Ascending aorta (tissue), 2 donors: ENCODE results near the gene PLK5. TPM values are rescaled to one million over a fixed set of nuclear protein-coding genes. Genes with fewer than 3 reads are reported as not detected.

Experiments used
- DNase-seq, 2 donors: peaks; one replicate each; pipeline ENCODE4 v3.0.0-alpha.2; 2019; ENCODE audit warnings: low spot score in 2 of 2
- H3K27ac ChIP-seq, 2 donors: fragments of 200-600 bp; sonication (generic); one replicate each; pipeline ENCODE4 v1.5.1; 2016 to 2017; ENCODE audit warnings: mild to moderate bottlenecking in 1 of 2
- H3K27me3 ChIP-seq: fragments of 200-600 bp; sonication (generic); one replicate; pipeline ENCODE4 v1.5.1; 2017
- H3K36me3 ChIP-seq, 2 donors: fragments of 200-600 bp; sonication (generic); one replicate each; pipeline ENCODE4 v1.5.1; 2016
- H3K4me1 ChIP-seq, 2 donors: fragments of 200-600 bp; sonication (generic); one replicate each; pipeline ENCODE4 v1.5.1; 2016 to 2017; ENCODE audit warnings: mild to moderate bottlenecking in 1 of 2
- H3K4me3 ChIP-seq, 2 donors: fragments of 200-600 bp; sonication (generic); one replicate each; pipeline ENCODE4 v1.5.1; 2016 to 2017; ENCODE audit warnings: mild to moderate bottlenecking in 1 of 2
- H3K9me3 ChIP-seq, 2 donors: fragments of 200-600 bp; sonication (generic); one replicate each; pipeline ENCODE4 v1.5.1; 2016
- CTCF ChIP-seq, 3 experiments: fragments of 200-600 bp in 2 of 3; fragments of 450-650 bp in 1 of 3; sonication (generic) in 2 of 3; IDR thresholded peaks; one replicate each; pipeline ENCODE4 v1.5.1; 2016 to 2019; ENCODE audit warnings: antibody characterized with exemption in 3 of 3, mild to moderate bottlenecking in 1 of 3, moderate library complexity in 1 of 3
- intact Hi-C: fragments of 100-400 bp; cut with DNase I; formaldehyde crosslinking; loops from one replicate; pipeline ENCODE4 v1.15.1; 2023
- total RNA-seq: library from RNA; depleted of rRNA; stranded (reverse); fragments of >200 nt; gene quantifications from one replicate; pipeline ENCODE4 v1.1.0, GENCODE V29; 2016

The PLK5 gene
- total RNA-seq, 1 donor from 2014 or later = not detected

GRCh38 chr19:1555487-1556389 lies 31.9 kb downstream of the PLK5 start:
- H3K9me3 ChIP-seq = no peaks in the 10 kb centered on the region
- intact Hi-C loops = no loop called here
- DNase-seq = no peak
- peaks cover 5 to 8% of the 10 kb centered on the region in 2 donors for H3K36me3 ChIP-seq
- H3K27me3 ChIP-seq = no peaks in the 10 kb centered on the region
- no peaks in the 10 kb centered on the region for H3K4me1 ChIP-seq
- TF ChIP-seq CTCF (IDR thresholded peaks at IDR 0.05) = no peak
- no peak overlapping the region for H3K27ac ChIP-seq
- no peak overlapping the region for H3K4me3 ChIP-seq

- intact Hi-C loops = no loop called here
- H3K27ac ChIP-seq = no peak overlapping the region
- H3K4me3 ChIP-seq = no peak overlapping the region
- TF ChIP-seq CTCF (IDR thresholded peaks at IDR 0.05) = no peak
- DNase-seq = no peak
- no peaks in the 10 kb centered on the region for H3K4me1 ChIP-seq
- no peaks in the 10 kb centered on the region for H3K9me3 ChIP-seq
- peaks cover 5 to 8% of the 10 kb centered on the region in 2 donors for H3K36me3 ChIP-seq
- no peaks in the 10 kb centered on the region for H3K27me3 ChIP-seq
Measured at GRCh38 chr19:1556390-1557070, 32.7 kb downstream of the PLK5 start.

GRCh38 chr19:1558552-1558951 lies 34.7 kb downstream of the PLK5 start:
- TF ChIP-seq CTCF (IDR thresholded peaks at IDR 0.05) = no peak
- intact Hi-C loops = no loop called here
- no peak for DNase-seq

GRCh38 chr19:1560286-1560882 lies 36.5 kb downstream of the PLK5 start:
- intact Hi-C loops = no loop called here
- H3K27me3 ChIP-seq = no peaks in the 10 kb centered on the region
- no peak for DNase-seq
- H3K9me3 ChIP-seq = no peaks in the 10 kb centered on the region
- no peak overlapping the region for H3K4me3 ChIP-seq
- TF ChIP-seq CTCF (IDR thresholded peaks at IDR 0.05) = no peak
- no peaks in the 10 kb centered on the region for H3K4me1 ChIP-seq
- peaks cover 2 to 3% of the 10 kb centered on the region in 2 donors for H3K36me3 ChIP-seq
- no peak overlapping the region for H3K27ac ChIP-seq

More at GRCh38 chr19:1558552-1558951, 34.7 kb downstream of the PLK5 start:
- Histone ChIP-seq H3K36me3 (peaks cover 5 to 8% of the 10 kb centered on the region in 2 donors), H3K9me3 (no peaks in the 10 kb centered on the region), H3K4me1 (no peaks in the 10 kb centered on the region), H3K4me3 (no peak overlapping the region), H3K27me3 (no peaks in the 10 kb centered on the region), H3K27ac (no peak overlapping the region)

GRCh38 chr19:1561236-1561842 lies 37.5 kb downstream of the PLK5 start:
- Histone ChIP-seq H3K36me3 (no peaks in the 10 kb centered on the region), H3K27ac (no peak overlapping the region), H3K27me3 (no peaks in the 10 kb centered on the region), H3K4me1 (peaks cover 0 to 4% of the 10 kb centered on the region in 2 donors), H3K4me3 (no peak overlapping the region), H3K9me3 (no peaks in the 10 kb centered on the region)
- TF ChIP-seq CTCF (IDR thresholded peaks at IDR 0.05) = no peak
- no peak for DNase-seq
- intact Hi-C loops = no loop called here
